IMR-90 (cell line): Measurements from ENCODE around the gene C1QTNF1.

ENCODE experiments used
- CEBPB ChIP-seq: IDR thresholded peaks from 2 replicates; pipeline ENCODE4 v1.6.1; 2012; ENCODE audit warnings: low read depth, low read length, improper control_type of control experiment
- CTCF ChIP-seq: conservative IDR thresholded peaks from 2 replicates; pipeline ENCODE4 v1.5.1; 2012; ENCODE audit warnings: mild to moderate bottlenecking, low read depth, low read length, improper control_type of control experiment
- MAZ ChIP-seq: IDR thresholded peaks from 2 replicates; pipeline ENCODE4 v1.6.1; 2012; ENCODE audit warnings: low read depth, mild to moderate bottlenecking, low read length, improper control_type of control experiment, moderate library complexity, borderline replicate concordance
- MXI1 ChIP-seq: IDR thresholded peaks from 2 replicates; pipeline ENCODE4 v1.6.1; 2012; ENCODE audit warnings: low read depth, mild to moderate bottlenecking, low read length, moderate library complexity, borderline replicate concordance
- POLR2A ChIP-seq: IDR thresholded peaks from 2 replicates; pipeline ENCODE4 v1.6.1; 2012; ENCODE audit warnings: mild to moderate bottlenecking, low read depth, low read length
- RAD21 ChIP-seq: IDR thresholded peaks from 2 replicates; pipeline ENCODE4 v1.6.1; 2012; ENCODE audit warnings: low read length, improper control_type of control experiment
- USF2 ChIP-seq: fragments of 150-350 bp; IDR thresholded peaks from 2 replicates; pipeline ENCODE4 v1.6.1; 2017; ENCODE audit warnings: mild to moderate bottlenecking, antibody characterized with exemption, low read length, low read depth

- no peak for TF ChIP-seq CEBPB
- TF ChIP-seq USF2: no peak
- TF ChIP-seq CTCF: no peak
- TF ChIP-seq MXI1: no peak
- TF ChIP-seq RAD21: no peak
- TF ChIP-seq POLR2A: no peak
- TF ChIP-seq MAZ: no peak
Observed at GRCh38 chr17:79029327-79030009, 5.5 kb downstream of the C1QTNF1 start.
